GM19372 (cell line): ENCODE results near the gene KRT86.

Experiments
- ATAC-seq: cut with Tn5 transposase; IDR thresholded peaks from one replicate; pipeline ENCODE4 v1.9.1; 2021; ENCODE audit warnings: mild to moderate bottlenecking, low read depth, moderate library complexity; ENCODE audit not compliant: unreplicated experiment

The KRT86 gene

DNA sequence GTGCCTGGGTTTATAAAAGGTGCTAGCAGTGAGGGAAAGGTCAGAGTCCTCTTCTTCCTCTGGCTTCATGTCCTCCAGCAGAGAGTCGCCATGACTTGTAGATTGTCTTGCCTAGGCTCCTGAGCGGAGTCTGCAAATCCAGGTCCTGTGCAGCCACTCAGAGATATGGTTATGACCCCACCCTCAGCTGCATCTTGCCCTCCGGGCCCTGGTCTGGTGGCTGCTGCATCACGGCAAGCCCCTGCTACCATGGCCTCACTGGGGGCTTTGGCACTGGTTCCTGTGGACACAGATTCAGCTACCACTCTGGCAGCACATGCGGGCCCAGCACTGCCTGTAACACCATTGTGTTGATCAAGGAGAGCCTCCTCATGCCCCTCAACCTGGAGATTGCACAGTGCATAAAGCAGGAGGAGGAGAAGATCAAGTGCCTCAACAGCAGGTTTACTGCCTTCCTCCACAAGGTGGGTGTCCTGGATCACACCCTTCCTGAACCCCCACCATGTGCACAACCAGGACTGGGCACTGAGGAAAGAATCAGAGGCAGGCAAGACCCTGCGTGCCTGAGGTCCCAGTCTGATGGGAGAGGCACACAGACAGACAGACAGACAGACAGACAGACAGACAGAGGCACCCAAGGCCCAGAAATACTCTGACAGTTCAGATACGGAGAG lies 10.5 kb upstream of the KRT86 start:
- ATAC-seq: no peak

GRCh38 chr12:52264435-52264825 lies 10.0 kb upstream of the KRT86 start:
- no peak for ATAC-seq

- ATAC-seq: no peak
These were observed 7.9 kb upstream of the KRT86 start for GRCh38 chr12:52266514-52266913.

GRCh38 chr12:52267266-52267665 lies 7.2 kb upstream of the KRT86 start:
- ATAC-seq: no peak

DNA sequence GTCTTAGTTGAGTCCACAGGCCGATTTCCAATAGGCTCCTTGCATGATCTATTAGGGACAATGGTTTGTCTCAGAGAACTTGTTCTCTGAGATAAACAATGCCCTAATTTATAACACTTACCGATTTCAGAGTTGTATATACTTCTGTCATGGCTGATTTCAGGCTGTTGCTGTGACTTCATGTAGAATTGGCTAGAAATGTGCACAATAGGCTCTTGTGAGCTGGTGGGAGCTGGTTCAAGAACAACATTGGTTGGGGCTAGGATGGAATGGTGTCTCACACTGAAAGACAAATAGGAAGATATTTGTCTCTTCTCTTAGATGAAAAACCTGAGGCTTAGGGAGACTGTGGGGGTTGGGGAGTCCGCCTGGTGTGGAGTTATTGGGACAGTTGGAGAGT lies 6.7 kb upstream of the KRT86 start:
- no peak for ATAC-seq

DNA sequence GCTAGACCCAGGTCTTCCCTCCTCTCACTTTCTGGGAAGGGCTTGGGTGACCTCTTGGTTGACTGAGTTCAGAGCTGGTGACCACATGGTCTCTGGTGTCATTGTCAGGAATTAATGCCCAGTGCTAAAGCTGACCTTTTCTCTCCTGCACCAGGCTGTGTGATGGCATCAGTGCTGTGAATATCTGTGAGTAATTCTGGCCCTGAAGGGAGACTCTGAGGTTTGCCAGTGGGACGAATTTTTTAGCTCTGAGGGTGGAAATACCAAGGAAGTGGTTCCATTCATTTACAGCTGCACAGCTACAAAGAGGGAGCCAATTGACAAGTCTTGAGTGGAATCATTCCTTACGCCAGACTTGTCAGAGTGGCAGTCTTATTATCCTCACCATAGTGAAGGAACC lies 6.2 kb upstream of the KRT86 start:
- no peak for ATAC-seq

- no peak for ATAC-seq
These were observed 3.8 kb upstream of the KRT86 start for GRCh38 chr12:52270541-52271070.

- ATAC-seq: no peak
These were observed 3.3 kb upstream of the KRT86 start for GRCh38 chr12:52271158-52271557.

DNA sequence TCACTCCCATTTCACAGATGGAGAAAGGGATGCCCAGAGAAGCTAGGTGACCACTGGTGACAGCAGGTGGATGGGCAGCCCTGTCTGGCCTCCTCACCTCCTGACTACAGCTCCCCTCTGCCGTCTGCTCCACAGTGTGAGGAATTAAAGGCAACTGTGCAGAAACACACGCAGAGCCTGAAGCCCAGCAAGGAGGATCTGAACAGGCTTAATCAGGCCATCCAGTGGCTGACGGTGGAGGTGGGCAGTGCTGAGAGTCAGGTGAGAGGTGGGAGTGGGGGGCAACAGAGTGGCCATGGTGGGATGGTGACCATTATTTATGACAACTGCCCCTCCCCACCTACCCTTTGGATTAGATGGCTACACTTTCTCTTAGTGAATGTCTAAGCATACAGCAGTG lies 1.2 kb downstream of the KRT86 start:
- no peak for ATAC-seq

DNA sequence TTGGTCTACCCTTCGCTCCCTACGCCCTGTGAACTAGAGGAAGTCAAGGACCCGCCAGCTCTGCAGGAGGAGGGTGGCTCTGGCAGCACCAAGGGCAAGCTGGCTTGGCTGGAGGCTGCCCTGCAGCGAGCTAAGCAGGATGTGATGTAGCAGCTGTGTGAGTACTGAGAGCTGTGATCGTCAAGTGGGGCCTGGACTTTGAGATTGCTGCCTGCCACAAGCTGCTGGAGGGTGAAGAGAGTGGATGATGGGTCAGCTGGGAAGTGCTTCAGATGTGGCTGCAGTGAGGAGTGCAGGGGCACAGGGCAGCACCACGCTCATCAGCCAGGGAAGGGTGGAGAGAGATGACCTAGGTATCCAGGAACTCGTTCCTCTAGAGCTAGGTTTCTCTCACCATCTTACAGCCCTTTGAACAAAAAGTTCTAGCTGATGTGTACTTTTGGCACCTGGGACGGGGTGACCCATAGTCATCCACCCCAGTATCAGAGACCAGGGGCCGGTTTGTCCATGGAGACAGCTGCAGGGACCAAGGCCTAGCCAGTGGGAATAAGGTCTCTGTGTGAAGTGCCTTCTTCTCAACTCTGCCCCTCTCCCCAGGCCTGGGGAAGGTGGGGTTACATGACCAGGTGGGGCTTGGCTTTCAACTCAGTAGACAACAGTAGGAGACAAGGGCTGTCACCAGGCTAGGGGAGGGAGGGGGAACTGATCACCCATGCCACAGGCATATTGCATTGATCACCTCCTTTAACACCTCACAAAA lies 3.2 kb downstream of the KRT86 start:
- ATAC-seq: no peak

DNA sequence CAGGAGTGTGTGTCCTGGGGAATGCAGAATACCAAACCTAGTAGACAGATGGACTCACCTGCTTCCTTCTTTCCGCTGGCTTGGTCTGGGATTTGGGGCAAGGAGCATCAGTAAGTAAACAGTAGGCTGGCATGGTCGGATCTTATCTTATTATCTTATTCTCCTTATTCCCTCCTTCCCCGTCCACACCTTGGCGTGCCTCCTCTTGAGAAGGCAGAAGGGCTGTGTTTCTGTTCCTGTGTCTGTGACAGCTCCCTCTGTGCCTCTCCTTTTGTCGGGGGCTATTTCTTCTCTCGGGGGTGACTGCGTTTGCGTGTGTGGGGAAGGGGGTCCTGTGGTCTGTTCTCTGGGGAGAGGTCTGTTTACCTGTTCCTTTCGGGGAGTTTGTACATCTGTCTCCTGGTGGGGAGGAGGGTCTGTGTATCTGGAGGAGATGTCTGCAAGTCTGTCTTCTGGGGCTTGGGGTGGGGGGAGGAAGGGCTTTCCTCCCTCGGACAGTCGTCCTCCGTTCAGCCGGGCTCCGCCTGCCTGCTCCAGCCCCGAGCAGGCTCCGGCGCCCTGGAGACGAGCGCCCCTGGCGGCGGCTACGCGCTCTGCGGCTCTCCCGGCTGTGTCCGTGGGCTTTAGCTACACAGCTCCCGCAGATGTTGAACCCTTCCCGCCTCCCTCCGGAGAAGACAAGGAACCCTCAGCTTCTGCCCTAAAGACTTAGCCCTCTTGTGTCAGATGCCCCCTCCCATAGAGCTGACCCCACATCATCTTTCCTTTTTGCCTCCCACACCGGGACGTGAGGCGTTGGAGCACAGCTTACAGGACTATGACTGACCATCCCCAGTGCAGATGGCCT lies 4.4 kb downstream of the KRT86 start:
- peak; percentile 70 for ATAC-seq

DNA sequence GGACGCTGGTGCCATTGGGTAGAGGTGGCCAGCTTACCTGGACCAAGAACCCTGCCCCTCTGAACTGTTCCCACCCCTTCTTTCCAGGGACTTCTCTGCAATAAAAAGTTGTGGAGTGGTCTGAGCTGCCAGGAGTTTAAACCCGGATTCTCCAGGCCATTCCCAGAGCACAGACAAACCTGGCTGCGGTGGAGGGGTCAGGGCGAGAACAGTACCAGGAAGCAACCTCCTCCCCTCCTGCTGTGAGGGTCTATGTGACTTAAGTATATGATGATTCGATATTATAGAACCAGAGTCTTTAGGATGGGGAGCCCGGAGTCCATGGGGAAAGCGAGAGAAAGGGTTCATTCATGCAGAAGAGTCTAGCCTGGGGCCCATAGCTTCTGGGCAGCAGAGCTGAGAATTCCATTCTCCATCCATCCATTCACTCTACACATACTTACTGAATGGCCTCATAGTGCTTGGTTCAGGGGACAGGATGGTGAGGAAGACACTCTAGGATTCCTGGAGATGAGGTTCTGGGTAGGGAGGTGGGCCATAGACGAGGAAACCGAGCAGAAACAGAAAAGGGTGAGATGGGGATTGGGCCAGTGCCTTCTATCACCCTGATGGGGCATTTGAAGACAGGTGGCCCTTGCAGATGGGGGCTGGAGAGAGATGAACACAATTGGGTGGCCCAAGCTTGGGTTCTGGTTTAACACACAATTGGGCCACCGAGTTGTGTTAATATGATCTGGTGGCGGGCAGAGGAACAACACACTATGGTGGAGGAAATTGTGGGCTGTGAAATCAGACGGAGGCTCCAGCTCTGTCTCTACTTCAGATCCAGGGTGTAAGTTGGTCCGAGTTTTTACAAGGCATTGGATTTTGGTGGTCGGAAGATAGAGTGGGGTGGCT lies 5.2 kb downstream of the KRT86 start:
- no peak for ATAC-seq

- no peak for ATAC-seq
These were observed 5.9 kb downstream of the KRT86 start for GRCh38 chr12:52280319-52280795.

DNA sequence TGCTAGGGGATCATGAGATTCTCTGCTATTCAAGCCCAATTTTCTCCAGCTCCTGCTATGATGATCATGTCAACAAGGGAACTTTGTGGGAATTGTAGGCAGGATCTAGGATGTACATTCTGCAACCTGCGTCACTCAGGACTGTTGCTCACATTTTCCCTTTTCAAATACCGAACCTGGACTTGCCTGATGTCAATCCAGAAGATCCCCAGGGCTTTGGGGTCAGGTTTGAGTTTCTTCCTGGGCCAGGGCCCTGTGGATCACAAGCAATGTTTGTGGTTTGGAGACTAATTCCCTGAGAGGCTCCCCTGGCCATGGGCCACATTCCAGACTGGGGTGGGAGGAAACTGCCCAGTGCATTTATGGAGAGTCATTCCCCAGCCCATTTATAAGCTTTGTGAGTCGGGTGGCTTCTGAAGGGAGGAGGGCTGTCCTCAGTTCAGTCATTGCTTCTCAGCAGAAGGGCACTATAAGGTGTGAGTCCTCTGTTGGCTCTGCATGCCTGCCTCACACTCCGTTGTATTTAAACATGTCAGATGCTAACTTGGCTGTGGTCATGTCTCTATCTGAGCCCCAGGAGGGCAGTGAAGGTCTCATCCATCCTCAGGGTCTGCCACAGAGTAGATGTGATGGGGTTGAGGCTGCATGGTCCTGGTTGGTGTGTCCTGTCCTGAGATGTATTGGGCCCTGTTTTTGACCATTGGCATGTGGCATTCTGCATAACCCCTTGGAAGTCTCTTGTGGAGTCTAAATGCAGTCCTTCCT lies 6.5 kb downstream of the KRT86 start:
- ATAC-seq: no peak

- no peak for ATAC-seq
These were observed 10.2 kb downstream of the KRT86 start for GRCh38 chr12:52284562-52285171.

GRCh38 chr12:52285172-52285745 lies 10.8 kb downstream of the KRT86 start:
- no peak for ATAC-seq

DNA sequence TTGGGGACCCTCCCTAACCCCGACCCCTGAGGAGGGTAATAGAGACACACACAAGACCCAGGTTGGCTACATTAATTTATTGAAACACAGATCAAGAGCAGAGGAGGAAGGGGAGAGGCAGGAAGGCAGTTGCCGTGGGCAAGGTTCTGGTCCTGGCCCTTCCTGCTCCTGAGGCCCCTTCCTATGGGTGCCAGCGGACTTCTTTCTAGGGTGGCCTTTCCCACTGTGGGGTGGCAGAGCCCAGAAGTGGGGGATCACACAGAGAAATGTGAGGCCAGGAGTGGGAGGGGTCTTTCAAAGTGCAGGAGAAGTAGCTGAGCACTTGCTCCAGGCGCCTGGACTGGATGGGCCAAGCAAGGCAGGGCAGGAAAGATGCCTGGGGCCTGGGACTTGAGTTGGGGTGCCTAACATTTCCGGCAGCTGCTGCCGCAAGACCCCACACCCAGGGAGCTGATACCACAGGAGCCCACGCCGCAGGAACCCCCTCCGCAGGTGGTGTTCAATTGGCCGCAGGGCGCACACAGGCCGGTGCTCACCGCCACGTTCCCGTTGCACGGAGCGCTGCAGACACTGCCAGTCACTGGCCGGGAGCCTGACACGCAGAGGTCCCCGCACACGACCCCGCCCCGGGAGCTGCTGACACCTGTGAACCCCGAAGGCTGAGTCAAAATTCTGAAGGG lies 11.5 kb downstream of the KRT86 start:
- ATAC-seq: no peak
